HCT116 (cell line): Measurements from ENCODE around the gene DOCK10. TPM values are rescaled to one million over a fixed set of nuclear protein-coding genes. Genes with fewer than 3 reads are reported as not detected.

Source experiments
- ATAC-seq: fragments of 200-7000 bp; cut with Tn5 transposase; 2 replicates; pipeline ENCODE4 v1.9.1; 2020; ENCODE audit warnings: mild to moderate bottlenecking, moderate library complexity
- BruUV-seq: library from RNA; stranded (reverse); fragments of 400-500 nt; replicated peaks from 2 replicates; lab custom pipeline; 2021; lab: Mats Ljungman, UMichigan
- CTCF ChIA-PET: fragments of 300-600 bp; sonication (Branson Sonifier 250); formaldehyde crosslinking; loops from one replicate; lab custom pipeline; 2021; ENCODE audit warnings: antibody characterized with exemption; lab: Charles Lee
- POLR2A ChIA-PET: fragments of 300-600, 350-600 bp; sonication (Branson Sonifier 250); formaldehyde crosslinking; loops from one replicate; lab custom pipeline; 2021; ENCODE audit warnings: antibody characterized with exemption; lab: Charles Lee
- RAD21 ChIA-PET, 2 experiments: fragments of 300-600 bp; sonication (Branson Sonifier 250); formaldehyde crosslinking; loops; one replicate each; lab custom pipeline; 2023; ENCODE audit warnings: low total read pairs in 2 of 2; ENCODE audit not compliant: uncharacterized antibody in 2 of 2, unreplicated experiment in 2 of 2, low non-redundant PET in 1 of 2; lab: Charles Lee
- DNase-seq: peaks from one replicate; pipeline ENCODE4 v3.0.0-alpha.2; 2010; ENCODE audit warnings: low read depth, low spot score
- H2AFZ ChIP-seq: fragments of 200-600 bp; shearing (Covaris generic), sonication (generic); 2 replicates; pipeline ENCODE4 v1.6.1; 2017; ENCODE audit warnings: low read depth, mixed run types, mixed read lengths, antibody characterized with exemption, low read length; ENCODE audit not compliant: poor library complexity, severe bottlenecking
- H3K27ac ChIP-seq: 2 replicates; pipeline ENCODE4 v1.5.1; 2012; ENCODE audit warnings: low read depth, low read length
- H3K27me3 ChIP-seq: fragments of 200-600 bp; sonication (generic); 2 replicates; pipeline ENCODE4 v1.6.1; 2016; ENCODE audit warnings: mixed run types, low read length, mixed read lengths; ENCODE audit not compliant: insufficient read depth
- H3K36me3 ChIP-seq, 2 experiments: fragments of 200-500 bp in 1 of 2; fragments of 200-600 bp in 1 of 2; sonication (Bioruptor generic) in 1 of 2; sonication (generic) in 1 of 2; 2 replicates each; pipeline versions ENCODE4 v1.5.1 to v1.6.1; 2014 to 2016; ENCODE audit warnings: low read length in 2 of 2, inconsistent platforms in 1 of 2, mixed read lengths in 1 of 2, mixed run types in 1 of 2; ENCODE audit not compliant: insufficient read depth in 2 of 2, control insufficient read depth in 1 of 2
- H3K4me1 ChIP-seq, 2 experiments: fragments of 200-600 bp in 1 of 2; sonication (generic) in 1 of 2; 2 replicates each; pipeline versions ENCODE4 v1.5.1 to v1.6.1; 2012 to 2017; ENCODE audit warnings: low read length in 2 of 2, inconsistent platforms in 1 of 2, mild to moderate bottlenecking in 1 of 2, mixed read lengths in 1 of 2, mixed run types in 1 of 2, moderate library complexity in 1 of 2; ENCODE audit not compliant: insufficient read depth in 2 of 2, control insufficient read depth in 1 of 2
- H3K4me2 ChIP-seq: fragments of 200-600 bp; sonication (generic); 2 replicates; pipeline ENCODE4 v1.6.1; 2017; ENCODE audit warnings: mixed run types, low read length, mixed read lengths
- H3K4me3 ChIP-seq, 2 experiments: fragments of 200-600 bp in 1 of 2; sonication (generic) in 1 of 2; replicated peaks in 1 of 2; 2 replicates each; pipeline ENCODE4 v1.5.1; 2011 to 2016; ENCODE audit warnings: low read length in 2 of 2, control low read depth in 1 of 2, low read depth in 1 of 2, mild to moderate bottlenecking in 1 of 2, mixed read lengths in 1 of 2, mixed run types in 1 of 2
- H3K79me2 ChIP-seq: fragments of 200-600 bp; sonication (generic); 2 replicates; pipeline ENCODE4 v1.6.1; 2017; ENCODE audit warnings: mild to moderate bottlenecking, mixed run types, low read length, moderate library complexity, mixed read lengths; ENCODE audit not compliant: insufficient read depth
- H3K9ac ChIP-seq: fragments of 200-600 bp; sonication (generic); 2 replicates; pipeline ENCODE4 v1.6.1; 2016; ENCODE audit warnings: low read length, mixed read lengths
- H3K9me2 ChIP-seq: fragments of 200-600 bp; sonication (generic), shearing (Covaris generic); 2 replicates; pipeline ENCODE4 v1.6.1; 2017; ENCODE audit warnings: mixed run types, mild to moderate bottlenecking, moderate library complexity; ENCODE audit not compliant: insufficient read depth
- H3K9me3 ChIP-seq, 2 experiments: fragments of 200-500 bp in 1 of 2; fragments of 200-600 bp in 1 of 2; sonication (Bioruptor generic) in 1 of 2; sonication (generic) in 1 of 2; 2 replicates each; pipeline ENCODE4 v1.6.1; 2014 to 2017; ENCODE audit warnings: low read length in 2 of 2, mixed read lengths in 2 of 2, inconsistent platforms in 1 of 2, low read depth in 1 of 2, mild to moderate bottlenecking in 1 of 2, mixed run types in 1 of 2, moderate library complexity in 1 of 2; ENCODE audit not compliant: control insufficient read depth in 1 of 2, insufficient read depth in 1 of 2
- H4K20me1 ChIP-seq: fragments of 200-600 bp; sonication (generic), shearing (Covaris generic); 2 replicates; pipeline ENCODE4 v1.6.1; 2017; ENCODE audit warnings: mixed run types, mild to moderate bottlenecking, moderate library complexity; ENCODE audit not compliant: insufficient read depth
- CBX3 ChIP-seq: IDR thresholded peaks from 2 replicates; pipeline ENCODE4 v1.6.1; 2012; ENCODE audit warnings: low read depth
- CTCF ChIP-seq, 3 experiments: fragments of 200-600 bp in 1 of 3; sonication (generic) in 1 of 3; IDR thresholded peaks in 2 of 3; conservative IDR thresholded peaks in 1 of 3; 2 replicates each; pipeline ENCODE4 v1.5.1; 2012 to 2017; ENCODE audit warnings: low read depth in 2 of 3, low read length in 2 of 3, antibody characterized with exemption in 1 of 3, borderline replicate concordance in 1 of 3, control low read depth in 1 of 3, mild to moderate bottlenecking in 1 of 3, mixed read lengths in 1 of 3, mixed run types in 1 of 3, moderate library complexity in 1 of 3; ENCODE audit not compliant: insufficient read depth in 1 of 3
- EGR1 ChIP-seq: IDR thresholded peaks from 2 replicates; pipeline ENCODE4 v1.6.1; 2012; ENCODE audit warnings: low read depth
- EZH2 ChIP-seq: fragments of 200-600 bp; sonication (generic); IDR thresholded peaks from 2 replicates; pipeline ENCODE4 v1.6.1; 2017; ENCODE audit warnings: antibody characterized with exemption, mixed run types
- FOSL1 ChIP-seq: IDR thresholded peaks from 2 replicates; pipeline ENCODE4 v1.6.1; 2012; ENCODE audit warnings: low read depth
- JUND ChIP-seq: IDR thresholded peaks from 2 replicates; pipeline ENCODE4 v1.6.1; 2012
- RAD21 ChIP-seq: IDR thresholded peaks from 2 replicates; pipeline ENCODE4 v1.6.1; 2012; ENCODE audit warnings: low read depth, mild to moderate bottlenecking
- SIN3A ChIP-seq: IDR thresholded peaks from 2 replicates; pipeline ENCODE4 v1.6.1; 2012; ENCODE audit warnings: low read depth
- SP1 ChIP-seq: IDR thresholded peaks from 2 replicates; pipeline ENCODE4 v1.6.1; 2012; ENCODE audit warnings: low read depth
- SRF ChIP-seq: IDR thresholded peaks from 2 replicates; pipeline ENCODE4 v1.6.1; 2012; ENCODE audit warnings: low read depth
- TCF7L2 ChIP-seq: IDR thresholded peaks from 2 replicates; pipeline ENCODE4 v1.7.0; 2011; ENCODE audit warnings: borderline replicate concordance, inconsistent platforms; ENCODE audit not compliant: insufficient read depth, insufficient read length; ENCODE audit errors: extremely low read depth
- ZBTB33 ChIP-seq: IDR thresholded peaks from 2 replicates; pipeline ENCODE4 v1.6.1; 2011; ENCODE audit warnings: mild to moderate bottlenecking, low read length, moderate library complexity; ENCODE audit not compliant: insufficient replicate concordance; ENCODE audit errors: extremely low read depth
- ZFX ChIP-seq: fragments of 450-650 bp; IDR thresholded peaks from 2 replicates; pipeline ENCODE4 v1.6.1; 2017
- intact Hi-C: fragments of 100-400 bp; cut with micrococcal nuclease; formaldehyde crosslinking; loops from 2 replicates; pipeline ENCODE4 v1.10.0; 2022
- total RNA-seq: library from RNA; stranded (reverse); gene quantifications from one replicate; pipeline ENCODE4 v1.2.1, GENCODE V29; 2021; ENCODE audit not compliant: unreplicated experiment
- TF ChIP-seq, protein P1 (sequence below): IDR thresholded peaks from 2 replicates; pipeline ENCODE4 v1.6.1; 2012
- TF ChIP-seq, protein P2 (sequence below): IDR thresholded peaks from 2 replicates; pipeline ENCODE4 v1.6.1; 2012; ENCODE audit warnings: low read depth

DOCK10 gene
- total RNA-seq, 1 experiment from 2014 or later, result 0.54 TPM

DNA sequence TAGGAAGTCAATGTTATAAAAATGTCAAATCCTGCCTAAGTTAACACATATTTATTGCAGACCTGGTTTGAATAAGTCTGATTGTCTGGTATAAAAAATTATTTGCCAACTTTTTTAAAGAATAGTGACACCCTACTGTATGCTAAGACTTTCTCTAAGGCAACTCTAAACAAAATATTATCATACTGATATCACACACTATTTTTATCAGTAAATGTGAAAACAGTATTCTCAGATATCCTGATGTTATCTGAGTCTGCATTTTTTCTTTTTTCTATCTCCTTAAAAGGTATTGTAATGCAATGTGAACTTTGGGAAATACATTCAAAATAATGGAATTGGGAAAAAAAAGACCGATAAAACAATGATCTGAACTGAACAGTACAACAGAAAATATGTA, 127.1 kb downstream of the DOCK10 start:
- Histone ChIP-seq H2AFZ (no peak overlapping the region), H3K9me3 (no peaks in the 10 kb centered on the region), H3K4me1 (no peaks in the 10 kb centered on the region)
- RAD21 ChIA-PET, result no interaction called here
- intact Hi-C loops, result no loop called here
- ATAC-seq (no peak), DNase-seq (no peak)
- TF ChIP-seq CBX3 (no peak), SRF (no peak), ZBTB33 (no peak), TCF7L2 (no peak), SIN3A (no peak), FOSL1 (no peak), EGR1 (no peak), SP1 (no peak), ZFX (no peak), RAD21 (no peak), EZH2 (no peak), JUND (no peak), CTCF (IDR thresholded peaks at IDR 0.05 in 2 of 3, conservative IDR thresholded peaks at IDR 0.05 in 1 of 3; ENCODE audit: borderline replicate concordance in 1 of 3, insufficient read depth in 1 of 3, low read depth in 2 of 3, low read length in 2 of 3) (no peak)
- TF ChIP-seq, protein P1, sequence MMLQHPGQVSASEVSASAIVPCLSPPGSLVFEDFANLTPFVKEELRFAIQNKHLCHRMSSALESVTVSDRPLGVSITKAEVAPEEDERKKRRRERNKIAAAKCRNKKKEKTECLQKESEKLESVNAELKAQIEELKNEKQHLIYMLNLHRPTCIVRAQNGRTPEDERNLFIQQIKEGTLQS, result no peak
- TF ChIP-seq, protein P2, sequence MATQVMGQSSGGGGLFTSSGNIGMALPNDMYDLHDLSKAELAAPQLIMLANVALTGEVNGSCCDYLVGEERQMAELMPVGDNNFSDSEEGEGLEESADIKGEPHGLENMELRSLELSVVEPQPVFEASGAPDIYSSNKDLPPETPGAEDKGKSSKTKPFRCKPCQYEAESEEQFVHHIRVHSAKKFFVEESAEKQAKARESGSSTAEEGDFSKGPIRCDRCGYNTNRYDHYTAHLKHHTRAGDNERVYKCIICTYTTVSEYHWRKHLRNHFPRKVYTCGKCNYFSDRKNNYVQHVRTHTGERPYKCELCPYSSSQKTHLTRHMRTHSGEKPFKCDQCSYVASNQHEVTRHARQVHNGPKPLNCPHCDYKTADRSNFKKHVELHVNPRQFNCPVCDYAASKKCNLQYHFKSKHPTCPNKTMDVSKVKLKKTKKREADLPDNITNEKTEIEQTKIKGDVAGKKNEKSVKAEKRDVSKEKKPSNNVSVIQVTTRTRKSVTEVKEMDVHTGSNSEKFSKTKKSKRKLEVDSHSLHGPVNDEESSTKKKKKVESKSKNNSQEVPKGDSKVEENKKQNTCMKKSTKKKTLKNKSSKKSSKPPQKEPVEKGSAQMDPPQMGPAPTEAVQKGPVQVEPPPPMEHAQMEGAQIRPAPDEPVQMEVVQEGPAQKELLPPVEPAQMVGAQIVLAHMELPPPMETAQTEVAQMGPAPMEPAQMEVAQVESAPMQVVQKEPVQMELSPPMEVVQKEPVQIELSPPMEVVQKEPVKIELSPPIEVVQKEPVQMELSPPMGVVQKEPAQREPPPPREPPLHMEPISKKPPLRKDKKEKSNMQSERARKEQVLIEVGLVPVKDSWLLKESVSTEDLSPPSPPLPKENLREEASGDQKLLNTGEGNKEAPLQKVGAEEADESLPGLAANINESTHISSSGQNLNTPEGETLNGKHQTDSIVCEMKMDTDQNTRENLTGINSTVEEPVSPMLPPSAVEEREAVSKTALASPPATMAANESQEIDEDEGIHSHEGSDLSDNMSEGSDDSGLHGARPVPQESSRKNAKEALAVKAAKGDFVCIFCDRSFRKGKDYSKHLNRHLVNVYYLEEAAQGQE, result no peak
- TF ChIP-seq, all 23 proteins: peak for 0
- no peak overlapping the region for H3K4me2 ChIP-seq
- no peak overlapping the region for H3K4me3 ChIP-seq
- H3K27me3 ChIP-seq, result no peaks in the 10 kb centered on the region
- H3K9me2 ChIP-seq, result no peaks in the 10 kb centered on the region
- BruUV-seq, result no TSS peak
- no peak overlapping the region for H3K9ac ChIP-seq
- CTCF ChIA-PET, result no interaction called here
- POLR2A ChIA-PET, result no interaction called here
- H3K27ac ChIP-seq, result no peak overlapping the region
- no peaks in the 10 kb centered on the region for H3K36me3 ChIP-seq
- no peaks in the 10 kb centered on the region for H3K79me2 ChIP-seq
- no peaks in the 10 kb centered on the region for H4K20me1 ChIP-seq
